ENCODE results near the gene FAM83F. TPM values are rescaled to one million over a fixed set of nuclear protein-coding genes. Genes with fewer than 3 reads are reported as not detected.

FAM83F gene
- total and polyA plus RNA-seq, 2 donors (not counting 1 experiment from before 2014, with no cell fraction given): 0.10 TPM; not detected in 1

GRCh38 chr22:40053460-40053859 is 58.7 kb downstream of the FAM83F start:
- peaks cover 88% of the 10 kb centered on the region in 2 donors for H3K4me1 ChIP-seq (ENCODE audit: control insufficient read depth in 2 of 2, insufficient read depth in 2 of 2, low read length in 2 of 2)
- DNase-seq (no peak), ATAC-seq (ENCODE audit: low read depth) (no peak)
- Mint-ChIP-seq H3K9me3 (ENCODE audit: insufficient read depth) (no peaks in the 10 kb centered on the region), H3K27me3 (no peaks in the 10 kb centered on the region), H3K4me1 (peaks cover 80% of the 10 kb centered on the region), H3K4me3 (peak overlapping the region; percentile 20), H3K27ac (peak overlapping the region; percentile 72)
- intact Hi-C loops (cut with micrococcal nuclease): loop anchor here (5.0 kb wide), 1 partner anchor 44 kb away; no protein-coding TSS in a partner anchor
- peak overlapping the region; percentile 5 for H3K4me2 ChIP-seq (replicated peaks; ENCODE audit: low read depth, low read length, poor library complexity, severe bottlenecking)
- H3K27me3 ChIP-seq (replicated peaks in 1 of 4; ENCODE audit: control extremely low read depth in 1 of 4, control insufficient read depth in 3 of 4, insufficient read depth in 4 of 4, low read length in 3 of 4): no peaks in the 10 kb centered on the region
- H4K20me1 ChIP-seq (ENCODE audit: control insufficient read depth, insufficient read depth, low read length, poor library complexity, severe bottlenecking): peaks cover 86% of the 10 kb centered on the region
- H2AFZ ChIP-seq (ENCODE audit: insufficient read depth, low read depth, low read length, poor library complexity, severe bottlenecking): no peak overlapping the region
- CTCF ChIA-PET: no interaction called here
- peak overlapping the region in 1 of 2 donors; percentile 83 for H3K27ac ChIP-seq (ENCODE audit: low read length in 2 of 2)
- H3K9ac ChIP-seq (ENCODE audit: low read length): no peak overlapping the region
- POLR2A ChIA-PET: interaction anchor here (0.6 to 1.6 kb wide), 3 partner anchors 8 to 112 kb away, joined by 3 to 4 read pairs (median 3); no protein-coding TSS in a partner anchor
- TF ChIP-seq EZH2 (IDR thresholded peaks at IDR 0.05; ENCODE audit: borderline replicate concordance, insufficient read depth, low read depth, low read length, poor library complexity, severe bottlenecking): no peak
- no peak for TF ChIP-seq CTCF (IDR thresholded peaks at IDR 0.05)
- H3K9me3 ChIP-seq (ENCODE audit: control extremely low read depth in 1 of 3, control insufficient read depth in 2 of 3, insufficient read depth in 1 of 3, low read length in 2 of 3): no peaks in the 10 kb centered on the region
- no CpG with 5 or more reads among the region's 1 CpG for WGBS (ENCODE audit: insufficient coverage)
- peaks cover 0 to 3% of the 10 kb centered on the region in 2 experiments for H3K36me3 ChIP-seq (replicated peaks in 1 of 2; ENCODE audit: control extremely low read depth in 1 of 2, control insufficient read depth in 1 of 2, extremely low read depth in 1 of 2, insufficient read depth in 2 of 2, low read length in 1 of 2)
- H3K4me3 ChIP-seq (ENCODE audit: control extremely low read depth in 1 of 5, extremely low read depth in 1 of 5, insufficient read depth in 1 of 5, low read depth in 2 of 5, low read length in 4 of 5): no peak overlapping the region
- peaks cover 95% of the 10 kb centered on the region for H3K79me2 ChIP-seq (ENCODE audit: control insufficient read depth, insufficient read depth, low read length)

- Mint-ChIP-seq H3K4me1 (peaks cover 81% of the 10 kb centered on the region), H3K4me3 (peak overlapping the region; percentile 62), H3K27ac (peak overlapping the region; percentile 67), H3K27me3 (no peaks in the 10 kb centered on the region), H3K9me3 (ENCODE audit: insufficient read depth) (no peaks in the 10 kb centered on the region)
- H3K9ac ChIP-seq (ENCODE audit: low read length): no peak overlapping the region
- no peak overlapping the region for H3K4me3 ChIP-seq (ENCODE audit: control extremely low read depth in 1 of 5, extremely low read depth in 1 of 5, insufficient read depth in 1 of 5, low read depth in 2 of 5, low read length in 4 of 5)
- intact Hi-C loops (cut with micrococcal nuclease): loop anchor here (5.0 kb wide), 1 partner anchor 43 kb away; no protein-coding TSS in a partner anchor
- H3K4me2 ChIP-seq (replicated peaks; ENCODE audit: low read depth, low read length, poor library complexity, severe bottlenecking): peak overlapping the region; percentile 65
- ChIA-PET CTCF (interaction anchor here (0.9 to 1.3 kb wide), 3 partner anchors 10 to 48 kb away, joined by 3 to 5 read pairs (median 4); no protein-coding TSS in a partner anchor), POLR2A (interaction anchor here (0.8 to 2.0 kb wide), 3 partner anchors 9 to 10 kb away, joined by 3 to 9 read pairs (median 3); no protein-coding TSS in a partner anchor)
- H4K20me1 ChIP-seq (ENCODE audit: control insufficient read depth, insufficient read depth, low read length, poor library complexity, severe bottlenecking): peaks cover 86% of the 10 kb centered on the region
- peaks cover 0 to 4% of the 10 kb centered on the region in 2 experiments for H3K36me3 ChIP-seq (replicated peaks in 1 of 2; ENCODE audit: control extremely low read depth in 1 of 2, control insufficient read depth in 1 of 2, extremely low read depth in 1 of 2, insufficient read depth in 2 of 2, low read length in 1 of 2)
- WGBS (ENCODE audit: insufficient coverage): no CpG with 5 or more reads among the region's 2 CpGs
- ATAC-seq (ENCODE audit: low read depth): no peak
- no peak for TF ChIP-seq EZH2 (IDR thresholded peaks at IDR 0.05; ENCODE audit: borderline replicate concordance, insufficient read depth, low read depth, low read length, poor library complexity, severe bottlenecking)
- no peak for TF ChIP-seq CTCF (IDR thresholded peaks at IDR 0.05)
- peaks cover 95% of the 10 kb centered on the region for H3K79me2 ChIP-seq (ENCODE audit: control insufficient read depth, insufficient read depth, low read length)
- H3K27me3 ChIP-seq (replicated peaks in 1 of 4; ENCODE audit: control extremely low read depth in 1 of 4, control insufficient read depth in 3 of 4, insufficient read depth in 4 of 4, low read length in 3 of 4): no peaks in the 10 kb centered on the region
- no peak overlapping the region for H2AFZ ChIP-seq (ENCODE audit: insufficient read depth, low read depth, low read length, poor library complexity, severe bottlenecking)
- no peak for DNase-seq
- H3K4me1 ChIP-seq (ENCODE audit: control insufficient read depth in 2 of 2, insufficient read depth in 2 of 2, low read length in 2 of 2): peaks cover 79 to 85% of the 10 kb centered on the region in 2 donors
- no peaks in the 10 kb centered on the region for H3K9me3 ChIP-seq (ENCODE audit: control extremely low read depth in 1 of 3, control insufficient read depth in 2 of 3, insufficient read depth in 1 of 3, low read length in 2 of 3)
- peak overlapping the region in 1 of 2 donors; percentile 83 for H3K27ac ChIP-seq (ENCODE audit: low read length in 2 of 2)
Measured at GRCh38 chr22:40054486-40054885, 59.7 kb downstream of the FAM83F start.
